Ishikawa (cell line): ENCODE data around the gene GAS1.

ENCODE experiments used
- CEBPB ChIP-seq: IDR thresholded peaks from 2 replicates; pipeline ENCODE4 v1.6.1; 2012
- CREB1 ChIP-seq: IDR thresholded peaks from 2 replicates; pipeline ENCODE4 v1.6.1; 2012; ENCODE audit warnings: low read depth
- EGR1 ChIP-seq: IDR thresholded peaks from 2 replicates; pipeline ENCODE4 v1.6.1; 2012
- EP300 ChIP-seq: IDR thresholded peaks from 2 replicates; pipeline ENCODE4 v1.6.1; 2012; ENCODE audit warnings: borderline replicate concordance
- FOXM1 ChIP-seq: IDR thresholded peaks from 2 replicates; pipeline ENCODE4 v1.6.1; 2012; ENCODE audit warnings: low read depth, borderline replicate concordance
- NFIC ChIP-seq: IDR thresholded peaks from 2 replicates; pipeline ENCODE4 v1.6.1; 2012
- RAD21 ChIP-seq: IDR thresholded peaks from 2 replicates; pipeline ENCODE4 v1.6.1; 2012; ENCODE audit warnings: low read depth
- TAF1 ChIP-seq: IDR thresholded peaks from 2 replicates; pipeline ENCODE4 v1.6.1; 2012; ENCODE audit warnings: low read depth, mild to moderate bottlenecking
- TCF12 ChIP-seq: IDR thresholded peaks from 2 replicates; pipeline ENCODE4 v1.6.1; 2012; ENCODE audit warnings: low read depth
- TEAD4 ChIP-seq: IDR thresholded peaks from 2 replicates; pipeline ENCODE4 v1.6.1; 2012
- YY1 ChIP-seq: IDR thresholded peaks from 2 replicates; pipeline ENCODE4 v1.6.1; 2012; ENCODE audit warnings: low read depth
- ZBTB7A ChIP-seq: IDR thresholded peaks from 2 replicates; pipeline ENCODE4 v1.6.1; 2012; ENCODE audit warnings: low read depth
- TF ChIP-seq, protein P1 (sequence below): IDR thresholded peaks from 2 replicates; pipeline ENCODE4 v1.6.1; 2012
- TF ChIP-seq, protein P2 (sequence below): IDR thresholded peaks from 2 replicates; pipeline ENCODE4 v1.6.1; 2012
- TF ChIP-seq, protein P3 (sequence below): IDR thresholded peaks from 2 replicates; pipeline ENCODE4 v1.6.1; 2012; ENCODE audit warnings: low read depth, mild to moderate bottlenecking

Gene GAS1

DNA sequence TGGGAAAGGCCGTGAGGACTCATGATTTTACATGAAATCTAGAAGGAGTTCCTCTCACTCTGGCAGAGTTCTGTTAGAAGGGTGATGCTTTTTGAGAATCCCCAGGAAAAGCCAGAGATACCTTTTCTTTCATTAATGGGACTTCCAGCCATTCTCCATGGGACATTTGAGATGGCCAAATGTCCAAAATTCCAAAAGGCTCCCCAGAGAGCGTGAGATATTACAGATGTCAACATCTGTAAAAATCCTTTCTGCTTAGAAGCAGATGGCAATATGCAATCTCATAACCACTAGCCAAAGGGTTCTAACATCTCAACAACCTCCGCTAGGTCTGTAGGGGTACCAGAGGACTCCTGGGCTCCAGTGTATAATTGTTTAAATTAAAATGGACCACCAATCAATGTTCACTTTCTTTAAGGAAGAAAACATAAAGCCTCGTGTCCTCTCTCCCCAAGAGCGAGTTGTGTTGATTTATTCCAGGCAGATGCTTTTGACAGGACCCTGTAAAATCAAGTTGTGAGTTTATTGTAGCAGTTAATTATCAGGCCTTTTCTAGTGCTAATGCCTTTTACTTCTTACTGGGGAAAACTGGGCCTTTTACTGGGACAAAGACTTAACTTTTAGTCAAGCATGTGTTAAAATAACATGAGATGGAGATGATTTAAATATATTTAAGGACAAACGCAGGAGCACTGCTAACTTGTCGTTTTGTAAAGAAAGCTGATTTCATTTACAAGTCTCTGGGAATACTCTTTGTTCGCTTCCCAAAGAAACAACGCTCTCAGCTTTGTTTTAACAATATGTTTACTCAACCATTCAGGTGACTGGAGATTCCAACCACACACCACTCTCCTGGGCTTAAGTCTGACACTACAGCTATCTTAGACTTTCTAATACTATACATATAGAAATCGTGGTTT lies 4.8 kb downstream of the GAS1 start:
- TF ChIP-seq YY1 = no peak
- no peak for TF ChIP-seq TEAD4
- TF ChIP-seq, protein P1, sequence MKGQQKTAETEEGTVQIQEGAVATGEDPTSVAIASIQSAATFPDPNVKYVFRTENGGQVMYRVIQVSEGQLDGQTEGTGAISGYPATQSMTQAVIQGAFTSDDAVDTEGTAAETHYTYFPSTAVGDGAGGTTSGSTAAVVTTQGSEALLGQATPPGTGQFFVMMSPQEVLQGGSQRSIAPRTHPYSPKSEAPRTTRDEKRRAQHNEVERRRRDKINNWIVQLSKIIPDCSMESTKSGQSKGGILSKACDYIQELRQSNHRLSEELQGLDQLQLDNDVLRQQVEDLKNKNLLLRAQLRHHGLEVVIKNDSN = no peak
- no peak for TF ChIP-seq EP300
- TF ChIP-seq FOXM1 = no peak
- TF ChIP-seq NFIC = no peak
- TF ChIP-seq, protein P2, sequence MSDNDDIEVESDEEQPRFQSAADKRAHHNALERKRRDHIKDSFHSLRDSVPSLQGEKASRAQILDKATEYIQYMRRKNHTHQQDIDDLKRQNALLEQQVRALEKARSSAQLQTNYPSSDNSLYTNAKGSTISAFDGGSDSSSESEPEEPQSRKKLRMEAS = no peak
- TF ChIP-seq RAD21 = no peak
- no peak for TF ChIP-seq CREB1

DNA sequence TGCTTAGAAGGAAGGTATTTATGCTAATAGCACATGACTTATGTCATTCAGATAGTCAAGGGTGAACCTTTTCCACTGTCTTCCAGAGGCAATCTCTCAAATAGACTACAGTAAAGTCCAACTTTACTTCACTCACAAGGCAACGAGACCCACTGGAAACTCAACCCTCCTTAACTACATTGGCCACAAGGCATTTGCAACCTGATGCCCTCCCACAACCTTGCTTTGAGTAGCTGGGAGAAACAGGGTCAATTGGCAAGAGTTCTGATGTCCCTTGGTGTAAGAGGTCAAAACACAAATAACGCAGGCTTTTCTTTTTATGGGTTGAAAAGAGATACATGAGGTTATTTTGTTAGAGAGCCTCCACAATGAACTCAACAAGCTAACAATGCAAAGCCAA lies 6.1 kb downstream of the GAS1 start:
- TF ChIP-seq, protein P2 = no peak
- TF ChIP-seq CEBPB (no peak), NFIC (no peak), EP300 (no peak), RAD21 (no peak), TCF12 (no peak), TEAD4 (no peak), EGR1 (no peak), TAF1 (no peak), CREB1 (no peak), ZBTB7A (no peak), FOXM1 (no peak), YY1 (no peak)
- TF ChIP-seq, protein P1 = no peak
- TF ChIP-seq, protein P3, sequence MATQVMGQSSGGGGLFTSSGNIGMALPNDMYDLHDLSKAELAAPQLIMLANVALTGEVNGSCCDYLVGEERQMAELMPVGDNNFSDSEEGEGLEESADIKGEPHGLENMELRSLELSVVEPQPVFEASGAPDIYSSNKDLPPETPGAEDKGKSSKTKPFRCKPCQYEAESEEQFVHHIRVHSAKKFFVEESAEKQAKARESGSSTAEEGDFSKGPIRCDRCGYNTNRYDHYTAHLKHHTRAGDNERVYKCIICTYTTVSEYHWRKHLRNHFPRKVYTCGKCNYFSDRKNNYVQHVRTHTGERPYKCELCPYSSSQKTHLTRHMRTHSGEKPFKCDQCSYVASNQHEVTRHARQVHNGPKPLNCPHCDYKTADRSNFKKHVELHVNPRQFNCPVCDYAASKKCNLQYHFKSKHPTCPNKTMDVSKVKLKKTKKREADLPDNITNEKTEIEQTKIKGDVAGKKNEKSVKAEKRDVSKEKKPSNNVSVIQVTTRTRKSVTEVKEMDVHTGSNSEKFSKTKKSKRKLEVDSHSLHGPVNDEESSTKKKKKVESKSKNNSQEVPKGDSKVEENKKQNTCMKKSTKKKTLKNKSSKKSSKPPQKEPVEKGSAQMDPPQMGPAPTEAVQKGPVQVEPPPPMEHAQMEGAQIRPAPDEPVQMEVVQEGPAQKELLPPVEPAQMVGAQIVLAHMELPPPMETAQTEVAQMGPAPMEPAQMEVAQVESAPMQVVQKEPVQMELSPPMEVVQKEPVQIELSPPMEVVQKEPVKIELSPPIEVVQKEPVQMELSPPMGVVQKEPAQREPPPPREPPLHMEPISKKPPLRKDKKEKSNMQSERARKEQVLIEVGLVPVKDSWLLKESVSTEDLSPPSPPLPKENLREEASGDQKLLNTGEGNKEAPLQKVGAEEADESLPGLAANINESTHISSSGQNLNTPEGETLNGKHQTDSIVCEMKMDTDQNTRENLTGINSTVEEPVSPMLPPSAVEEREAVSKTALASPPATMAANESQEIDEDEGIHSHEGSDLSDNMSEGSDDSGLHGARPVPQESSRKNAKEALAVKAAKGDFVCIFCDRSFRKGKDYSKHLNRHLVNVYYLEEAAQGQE = no peak

DNA sequence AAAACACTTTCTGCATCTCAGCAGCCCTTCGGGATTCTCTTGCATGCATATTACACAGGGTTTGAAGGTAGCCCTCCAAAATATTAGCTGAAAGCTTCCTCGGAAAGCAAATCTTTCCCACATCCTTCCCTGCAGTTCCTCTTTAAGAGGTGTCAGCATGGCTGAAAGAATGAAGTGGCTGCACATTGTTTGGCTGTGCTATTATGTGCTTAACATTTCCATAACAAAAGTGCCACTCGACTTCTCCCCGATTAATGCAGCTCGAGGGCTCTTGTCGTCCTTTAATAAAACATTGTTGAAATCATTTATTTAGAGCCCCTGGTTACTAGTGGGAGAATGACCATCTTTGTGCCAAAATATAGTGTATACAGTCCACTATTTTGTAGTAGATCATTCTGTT lies 6.5 kb downstream of the GAS1 start:
- no peak for TF ChIP-seq CREB1
- TF ChIP-seq, protein P3 = no peak
- TF ChIP-seq ZBTB7A = no peak
- TF ChIP-seq CEBPB = no peak

DNA sequence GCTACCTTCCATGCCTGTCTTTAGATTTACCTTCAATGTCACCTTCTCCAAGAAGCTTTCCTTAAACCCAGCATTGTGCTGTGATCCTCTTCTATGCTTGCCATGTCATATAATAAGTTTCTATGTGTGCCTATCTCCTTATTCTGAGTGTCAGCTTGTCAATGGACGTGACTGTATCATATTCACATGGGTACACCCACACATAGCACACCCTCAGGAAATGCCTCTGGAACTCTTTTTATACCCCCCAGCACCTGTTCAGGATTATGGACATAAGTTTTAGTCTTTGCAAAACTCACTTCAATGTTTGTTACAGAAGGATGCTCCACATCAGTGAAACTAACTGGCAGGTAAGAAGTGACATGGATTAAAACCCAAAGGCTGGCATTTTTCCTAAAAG lies 7.4 kb downstream of the GAS1 start:
- TF ChIP-seq TEAD4 = no peak
- TF ChIP-seq CEBPB = no peak
- no peak for TF ChIP-seq EGR1
- TF ChIP-seq NFIC = no peak
- TF ChIP-seq, protein P1 = no peak
- TF ChIP-seq ZBTB7A = no peak
- TF ChIP-seq, protein P2 = no peak
- TF ChIP-seq TAF1 = no peak
- TF ChIP-seq TCF12 = no peak
- no peak for TF ChIP-seq CREB1
- TF ChIP-seq FOXM1 = no peak
- TF ChIP-seq RAD21 = no peak

DNA sequence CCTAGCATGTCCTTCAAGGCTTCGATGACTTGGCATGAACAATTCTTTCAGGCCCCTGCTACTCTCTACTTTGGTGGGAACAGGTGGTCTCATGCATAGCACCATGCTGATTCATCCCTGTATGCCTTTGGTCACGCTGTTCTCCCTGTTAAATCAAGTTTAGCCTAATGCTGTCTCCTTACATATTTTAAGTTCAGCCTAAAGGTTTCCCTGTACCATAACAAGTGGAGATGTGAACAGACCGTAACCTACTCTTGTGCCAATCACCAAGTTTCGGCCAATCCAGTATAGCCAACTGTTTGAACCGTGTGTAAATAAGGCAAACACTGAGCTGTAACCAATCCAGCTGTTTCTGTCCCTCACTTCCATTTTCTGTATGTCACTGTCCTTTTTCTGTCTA lies 8.0 kb downstream of the GAS1 start:
- no peak for TF ChIP-seq RAD21

DNA sequence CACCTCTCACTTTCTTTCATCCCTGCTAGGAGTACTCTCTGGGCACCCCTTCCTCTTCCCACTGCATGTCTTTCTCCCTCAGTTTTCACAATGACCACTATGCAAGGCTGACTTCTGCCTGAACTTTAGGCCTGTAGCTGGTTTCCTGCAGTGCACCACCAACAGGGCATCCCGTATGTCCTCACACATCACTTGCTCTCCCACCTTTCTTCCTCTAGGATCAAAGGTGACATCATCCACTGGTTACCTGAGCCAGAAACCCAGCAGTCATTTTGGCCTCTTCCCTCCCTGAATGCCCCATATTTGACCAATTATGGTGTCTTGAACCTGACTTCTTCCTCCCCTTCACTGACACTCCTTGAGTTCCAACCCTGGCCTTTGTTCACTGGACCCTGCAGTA lies 8.5 kb downstream of the GAS1 start:
- TF ChIP-seq RAD21 = no peak
